B cell (primary cell): Measurements from ENCODE around the gene RAB43. TPM values are rescaled to one million over a fixed set of nuclear protein-coding genes. Genes with fewer than 3 reads are reported as not detected.

Experiments used
- ATAC-seq: fragments of 200-7000 bp; cut with Tn5 transposase; one replicate; pipeline ENCODE4 v1.10.0; 2021; ENCODE audit warnings: low read depth, mild to moderate bottlenecking, moderate number of reproducible peaks, moderate library complexity
- CTCF ChIA-PET: fragments of 350-600 bp; sonication (Branson Sonifier 250); formaldehyde crosslinking; loops from one replicate; lab custom pipeline; 2021; ENCODE audit warnings: antibody characterized with exemption, inconsistent platforms; lab: Charles Lee
- POLR2A ChIA-PET: fragments of 350-600 bp; sonication (Branson Sonifier 250); formaldehyde crosslinking; loops from one replicate; lab custom pipeline; 2021; ENCODE audit warnings: antibody characterized with exemption; lab: Charles Lee
- DNase-seq: peaks from one replicate; pipeline ENCODE4 v3.0.0; 2013
- H2AFZ ChIP-seq: 2 replicates; pipeline ENCODE4 v1.6.1; 2012; ENCODE audit warnings: mild to moderate bottlenecking, low read depth, low read length; ENCODE audit not compliant: insufficient read depth, poor library complexity, severe bottlenecking
- H3K27ac ChIP-seq, 2 donors: 1 replicate in 1 of 2; 2 replicates in 1 of 2; pipeline ENCODE4 v1.5.1; 2012 to 2013; ENCODE audit warnings: low read length in 2 of 2, mild to moderate bottlenecking in 2 of 2, moderate library complexity in 1 of 2
- H3K27me3 ChIP-seq, 4 experiments: fragments of 200-600 bp in 1 of 4; sonication (generic) in 1 of 4; replicated peaks in 1 of 4; 1 replicate in 2 of 4; 2 replicates in 2 of 4; pipeline versions ENCODE4 v1.6.1 to v1.7.0; 2013 to 2016; ENCODE audit warnings: low read length in 3 of 4, mild to moderate bottlenecking in 2 of 4, mixed read lengths in 1 of 4, moderate library complexity in 1 of 4; ENCODE audit not compliant: insufficient read depth in 4 of 4, control insufficient read depth in 3 of 4; ENCODE audit errors: control extremely low read depth in 1 of 4
- H3K36me3 ChIP-seq, 2 experiments: replicated peaks in 1 of 2; 1 replicate in 1 of 2; 2 replicates in 1 of 2; pipeline versions ENCODE4 v1.6.1 to v1.7.1; 2013; ENCODE audit warnings: low read length in 1 of 2; ENCODE audit not compliant: insufficient read depth in 2 of 2, control insufficient read depth in 1 of 2; ENCODE audit errors: control extremely low read depth in 1 of 2, extremely low read depth in 1 of 2
- H3K4me1 ChIP-seq, 2 donors: fragments of 200-600 bp in 1 of 2; sonication (generic) in 1 of 2; 1 replicate in 1 of 2; 2 replicates in 1 of 2; pipeline versions ENCODE4 v1.5.1 to v1.6.1; 2013 to 2017; ENCODE audit warnings: low read length in 2 of 2; ENCODE audit not compliant: control insufficient read depth in 2 of 2, insufficient read depth in 2 of 2
- H3K4me2 ChIP-seq: replicated peaks from 2 replicates; pipeline ENCODE3; 2012; ENCODE audit warnings: mild to moderate bottlenecking, low read depth, low read length; ENCODE audit not compliant: poor library complexity, severe bottlenecking
- H3K4me3 ChIP-seq, 5 experiments: fragments of 200-600 bp in 1 of 5; sonication (generic) in 1 of 5; 1 replicate in 3 of 5; 2 replicates in 2 of 5; pipeline versions ENCODE4 v1.5.1 to v1.7.0; 2011 to 2016; ENCODE audit warnings: low read length in 4 of 5, mild to moderate bottlenecking in 4 of 5, low read depth in 2 of 5, control low read depth in 1 of 5, moderate library complexity in 1 of 5; ENCODE audit not compliant: insufficient read depth in 1 of 5; ENCODE audit errors: control extremely low read depth in 1 of 5, extremely low read depth in 1 of 5
- H3K79me2 ChIP-seq: fragments of 200-600 bp; sonication (generic); one replicate; pipeline ENCODE4 v1.6.0; 2016; ENCODE audit warnings: low read length; ENCODE audit not compliant: control insufficient read depth, insufficient read depth
- H3K9ac ChIP-seq: fragments of 200-600 bp; sonication (generic); 2 replicates; pipeline ENCODE4 v1.6.1; 2017; ENCODE audit warnings: mild to moderate bottlenecking, low read length, moderate library complexity
- H3K9me3 ChIP-seq, 3 donors: one replicate each; pipeline versions ENCODE4 v1.6.1 to v1.7.1; 2013; ENCODE audit warnings: low read length in 2 of 3; ENCODE audit not compliant: control insufficient read depth in 2 of 3, insufficient read depth in 1 of 3; ENCODE audit errors: control extremely low read depth in 1 of 3
- H4K20me1 ChIP-seq: 2 replicates; pipeline ENCODE4 v1.6.0; 2012; ENCODE audit warnings: mild to moderate bottlenecking, low read length; ENCODE audit not compliant: insufficient read depth, control insufficient read depth, poor library complexity, severe bottlenecking
- H3K27ac Mint-ChIP-seq: one replicate; pipeline ENCODE4 v1.8.0; 2021; ENCODE audit warnings: mixed read lengths
- H3K27me3 Mint-ChIP-seq: one replicate; pipeline ENCODE4 v1.8.0; 2021; ENCODE audit warnings: mixed read lengths
- H3K4me1 Mint-ChIP-seq: one replicate; pipeline ENCODE4 v1.8.0; 2021; ENCODE audit warnings: mixed read lengths
- H3K4me3 Mint-ChIP-seq: one replicate; pipeline ENCODE4 v1.8.0; 2021; ENCODE audit warnings: mixed read lengths
- H3K9me3 Mint-ChIP-seq: one replicate; pipeline ENCODE4 v1.8.0; 2022; ENCODE audit warnings: mixed read lengths; ENCODE audit not compliant: insufficient read depth
- EZH2 ChIP-seq: IDR thresholded peaks from 2 replicates; pipeline ENCODE4 v1.6.1; 2012; ENCODE audit warnings: borderline replicate concordance, low read depth, mild to moderate bottlenecking, moderate library complexity, low read length; ENCODE audit not compliant: insufficient read depth, poor library complexity, severe bottlenecking
- WGBS: methylation state at CpG from one replicate; pipeline ENCODE4 v1.1.5; 2013; ENCODE audit warnings: missing lambda C conversion rate; ENCODE audit not compliant: insufficient coverage; 5-methylcytosine and 5-hydroxymethylcytosine counted together
- intact Hi-C: fragments of 100-400 bp; cut with micrococcal nuclease; formaldehyde crosslinking; loops from one replicate; pipeline ENCODE4 v1.10.0; 2022
- polyA plus RNA-seq: library from polyadenylated mRNA; depleted of rRNA; stranded (reverse); fragments of >200 nt; gene quantifications from 2 replicates; pipeline ENCODE4 v1.2.3, GENCODE V29; 2012
- total RNA-seq, 2 donors: library from RNA; stranded (reverse); fragments of 120-200 nt in 1 of 2; gene quantifications; 1 replicate in 1 of 2; 2 replicates in 1 of 2; pipeline versions ENCODE4 v1.2.3 to v1.2.4, GENCODE V29; 2013 to 2022
- TF ChIP-seq, protein P1 (sequence below): fragments of 200-600 bp; IDR thresholded peaks from one replicate; pipeline ENCODE4 v1.8.0; 2022; ENCODE audit warnings: antibody characterized with exemption, mild to moderate bottlenecking

RAB43 gene
- total and polyA plus RNA-seq, 2 donors (not counting 1 experiment from before 2014, with no cell fraction given) = 7.6 to 14.3 TPM

- CTCF ChIA-PET = interaction anchor here (0.7 to 0.8 kb wide), 2 partner anchors 57 to 62 kb away, joined by 3 read pairs; no protein-coding TSS in a partner anchor
- H3K4me3 Mint-ChIP-seq = no peak overlapping the region
- POLR2A ChIA-PET = no interaction called here
Observed at GRCh38 chr3:129038121-129038855, 83.3 kb downstream of the RAB43 start.

More at GRCh38 chr3:129038121-129038855, 83.3 kb downstream of the RAB43 start:
- Histone ChIP-seq H3K9me3 (peaks cover 0 to 6% (median 0%) of the 10 kb centered on the region in 3 donors), H3K27me3 (peaks cover 0 to 19% (median 6%) of the 10 kb centered on the region in 4 experiments), H3K4me3 (no peak overlapping the region), H3K27ac (no peak overlapping the region), H3K36me3 (no peaks in the 10 kb centered on the region), H3K79me2 (no peaks in the 10 kb centered on the region), H3K4me2 (no peak overlapping the region), H3K4me1 (no peaks in the 10 kb centered on the region), H3K9ac (no peak overlapping the region), H4K20me1 (no peaks in the 10 kb centered on the region), H2AFZ (no peak overlapping the region)
- 86% methylated on average over 6 of the region's 10 CpGs for WGBS
- H3K4me1 Mint-ChIP-seq = no peaks in the 10 kb centered on the region
- H3K27ac Mint-ChIP-seq = no peak overlapping the region
- DNase-seq (no peak), ATAC-seq (no peak)
- peaks cover 46% of the 10 kb centered on the region for H3K27me3 Mint-ChIP-seq
- no peak for TF ChIP-seq EZH2
- TF ChIP-seq, protein P1, sequence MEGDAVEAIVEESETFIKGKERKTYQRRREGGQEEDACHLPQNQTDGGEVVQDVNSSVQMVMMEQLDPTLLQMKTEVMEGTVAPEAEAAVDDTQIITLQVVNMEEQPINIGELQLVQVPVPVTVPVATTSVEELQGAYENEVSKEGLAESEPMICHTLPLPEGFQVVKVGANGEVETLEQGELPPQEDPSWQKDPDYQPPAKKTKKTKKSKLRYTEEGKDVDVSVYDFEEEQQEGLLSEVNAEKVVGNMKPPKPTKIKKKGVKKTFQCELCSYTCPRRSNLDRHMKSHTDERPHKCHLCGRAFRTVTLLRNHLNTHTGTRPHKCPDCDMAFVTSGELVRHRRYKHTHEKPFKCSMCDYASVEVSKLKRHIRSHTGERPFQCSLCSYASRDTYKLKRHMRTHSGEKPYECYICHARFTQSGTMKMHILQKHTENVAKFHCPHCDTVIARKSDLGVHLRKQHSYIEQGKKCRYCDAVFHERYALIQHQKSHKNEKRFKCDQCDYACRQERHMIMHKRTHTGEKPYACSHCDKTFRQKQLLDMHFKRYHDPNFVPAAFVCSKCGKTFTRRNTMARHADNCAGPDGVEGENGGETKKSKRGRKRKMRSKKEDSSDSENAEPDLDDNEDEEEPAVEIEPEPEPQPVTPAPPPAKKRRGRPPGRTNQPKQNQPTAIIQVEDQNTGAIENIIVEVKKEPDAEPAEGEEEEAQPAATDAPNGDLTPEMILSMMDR = no peak
- intact Hi-C loops = no loop called here
- H3K9me3 Mint-ChIP-seq = peaks cover 5% of the 10 kb centered on the region

Other genes starting within 250 kb of the RAB43 start
- gene ACAD9, start 242.2 kb downstream of the RAB43 start, total RNA-seq = 57.6 and 71.8 TPM in 2 replicates
- 32.8 and 33.6 TPM in 2 replicates for gene ACAD9, start 242.2 kb downstream of the RAB43 start, polyA plus RNA-seq
- not detected in 2 replicates for gene CFAP92, start 127.7 kb downstream of the RAB43 start, total RNA-seq
- not detected in 2 replicates for gene CFAP92, start 127.7 kb downstream of the RAB43 start, polyA plus RNA-seq
- gene EFCC1, start 120.5 kb downstream of the RAB43 start, total RNA-seq = not detected in 2 replicates
- gene EFCC1, start 120.5 kb downstream of the RAB43 start, polyA plus RNA-seq = 0.06 TPM in 1 of 2 replicates, not detected in the other
- gene GP9, start 61.0 kb downstream of the RAB43 start, total RNA-seq = not detected in 2 replicates
- 0.45 TPM in 1 of 2 replicates, not detected in the other for gene GP9, start 61.0 kb downstream of the RAB43 start, polyA plus RNA-seq
- 42.2 and 49.6 TPM in 2 replicates for gene ISY1, start 39.3 kb upstream of the RAB43 start, total RNA-seq
- 20.1 and 26.4 TPM in 2 replicates for gene ISY1, start 39.3 kb upstream of the RAB43 start, polyA plus RNA-seq
- gene CNBP, start 62.1 kb upstream of the RAB43 start, total RNA-seq = 294 and 304 TPM in 2 replicates
- 167 and 192 TPM in 2 replicates for gene CNBP, start 62.1 kb upstream of the RAB43 start, polyA plus RNA-seq
- 85.9 and 87.6 TPM in 2 replicates for gene COPG1, start 127.8 kb upstream of the RAB43 start, total RNA-seq
- 48.9 and 56.0 TPM in 2 replicates for gene COPG1, start 127.8 kb upstream of the RAB43 start, polyA plus RNA-seq
- gene HMCES, start 157.1 kb upstream of the RAB43 start, total RNA-seq = 22.1 and 22.5 TPM in 2 replicates
- 35.6 and 67.9 TPM in 2 replicates for gene HMCES, start 157.1 kb upstream of the RAB43 start, polyA plus RNA-seq